ENCODE results near the gene PPP1R26.

The PPP1R26 gene

DNA sequence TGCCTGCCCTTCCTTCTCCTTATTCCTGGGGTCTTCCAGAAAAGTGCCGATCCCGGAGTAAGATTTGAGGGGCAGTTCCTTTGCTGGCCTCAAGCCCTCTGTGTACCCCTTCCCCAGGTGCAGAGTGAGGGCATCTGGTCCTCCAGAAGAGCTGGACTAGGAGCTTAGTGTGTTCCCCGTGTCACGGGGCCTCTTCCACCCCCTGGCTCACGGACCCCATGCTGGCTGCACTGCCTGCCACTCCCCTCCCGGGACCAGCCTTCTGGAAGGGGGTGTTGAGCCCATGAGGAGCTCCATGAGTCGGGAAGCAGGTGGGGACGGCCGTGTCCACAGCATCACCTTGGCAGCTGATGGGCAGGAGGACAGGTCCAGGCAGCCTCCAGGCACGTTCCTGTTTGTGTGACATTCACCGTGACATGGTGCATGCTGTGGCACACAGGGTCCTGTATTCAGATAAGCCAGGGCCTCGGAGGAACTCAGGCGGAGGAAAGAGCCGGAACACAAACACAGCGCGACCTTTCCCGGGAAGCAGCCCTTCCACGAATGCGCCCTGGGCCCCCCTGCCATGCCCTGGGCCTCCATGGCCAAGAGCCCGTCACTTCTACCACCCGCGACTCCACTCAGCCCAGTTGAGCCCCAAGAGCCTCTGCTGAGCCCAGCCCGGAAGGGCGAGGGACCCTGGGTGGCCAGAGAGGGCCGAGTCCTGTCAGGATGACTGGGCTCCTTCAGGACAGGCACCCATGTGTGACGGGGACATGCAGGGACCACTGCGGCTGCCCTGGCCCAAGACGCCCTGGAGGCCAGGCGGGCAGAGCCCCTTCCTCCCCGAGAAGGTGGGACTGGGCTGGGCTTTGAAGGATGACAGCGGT is 35.7 kb downstream of the PPP1R26 start:
- TF ChIP-seq CTCF (IDR thresholded peaks at IDR 0.05; ENCODE audit: low read depth, low read length) = no peak
- no peak for DNase-seq (ENCODE audit: low read depth, low spot score)
- in situ Hi-C loops (cut with HindIII; ENCODE audit: low sequenced_read_pairs) = no loop called here
- no peak overlapping the region for H3K4me3 ChIP-seq (ENCODE audit: low read depth, low read length)

DNA sequence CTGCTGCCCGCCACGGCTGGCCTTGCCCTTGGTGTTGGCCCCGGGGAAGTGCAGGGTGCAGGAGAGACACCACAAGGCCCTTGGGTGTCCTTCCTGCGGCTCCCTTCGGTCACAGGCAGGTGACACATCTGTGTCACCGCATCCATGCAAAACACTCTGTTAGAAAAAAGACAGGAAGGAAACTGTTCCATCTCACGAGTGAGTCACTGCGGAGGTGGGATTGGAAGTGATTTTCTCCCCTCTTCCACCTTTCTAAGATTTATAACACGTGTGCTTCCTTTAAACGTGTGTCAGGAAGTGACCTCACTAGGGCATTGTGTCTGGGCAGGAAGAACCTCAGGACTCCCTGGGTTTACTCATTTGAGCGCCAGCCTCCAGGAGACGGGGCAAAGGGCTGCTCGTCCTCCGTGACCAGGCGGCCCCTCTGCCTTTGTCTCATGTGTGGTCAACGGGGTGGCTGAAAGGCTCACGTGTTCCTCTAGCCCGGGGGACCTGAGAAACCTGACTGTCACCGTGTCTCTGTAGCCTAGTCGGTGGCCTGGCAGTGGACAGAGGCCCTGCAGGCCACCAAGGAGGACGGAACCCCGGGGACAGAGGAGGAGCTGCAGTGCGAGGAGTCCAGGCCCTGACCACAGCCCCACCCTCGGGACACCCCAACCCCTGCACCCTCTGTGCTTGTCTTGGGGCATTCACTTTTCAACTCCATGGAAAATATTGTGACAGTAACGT is 36.7 kb downstream of the PPP1R26 start:
- no peak for DNase-seq (ENCODE audit: low read depth, low spot score)
- TF ChIP-seq CTCF (IDR thresholded peaks at IDR 0.05; ENCODE audit: low read depth, low read length) = no peak
- H3K4me3 ChIP-seq (ENCODE audit: low read depth, low read length) = no peak overlapping the region
- in situ Hi-C loops (cut with HindIII; ENCODE audit: low sequenced_read_pairs) = no loop called here

GRCh38 chr9:135517407-135517822 is 37.8 kb downstream of the PPP1R26 start:
- no peak for DNase-seq (ENCODE audit: low read depth, low spot score)
- in situ Hi-C loops (cut with HindIII; ENCODE audit: low sequenced_read_pairs) = no loop called here
- TF ChIP-seq CTCF (IDR thresholded peaks at IDR 0.05; ENCODE audit: low read depth, low read length) = no peak
- no peak overlapping the region for H3K4me3 ChIP-seq (ENCODE audit: low read depth, low read length)

GRCh38 chr9:135519179-135519971 is 39.8 kb downstream of the PPP1R26 start:
- DNase-seq (ENCODE audit: low read depth, low spot score) = no peak
- no peak overlapping the region for H3K4me3 ChIP-seq (ENCODE audit: low read depth, low read length)
- in situ Hi-C loops (cut with HindIII; ENCODE audit: low sequenced_read_pairs) = no loop called here
- TF ChIP-seq CTCF (IDR thresholded peaks at IDR 0.05; ENCODE audit: low read depth, low read length) = no peak

- in situ Hi-C loops (cut with HindIII; ENCODE audit: low sequenced_read_pairs) = no loop called here
- no peak within 1 kb of the TSS for H3K4me3 ChIP-seq (ENCODE audit: low read depth, low read length)
- no peak for TF ChIP-seq CTCF (IDR thresholded peaks at IDR 0.05; ENCODE audit: low read depth, low read length)
- no peak for DNase-seq (ENCODE audit: low read depth, low spot score)
Observed at GRCh38 chr9:135520916-135521607, 41.5 kb downstream of the PPP1R26 start, which contains the start of gene LCN1. Gene LCN1 (plus strand): TSS chr9:135521440. CDS start chr9:135521498, 58 bp downstream.
